Myocyte (in vitro differentiated cells): Measurements from ENCODE around the gene GORASP1. TPM values are rescaled to one million over a fixed set of nuclear protein-coding genes. Genes with fewer than 3 reads are reported as not detected.
A peak's percentile ranks its signal among the peaks of the same experiment; 100 is the strongest.
"Not testable (repeated sequence)": the region's sequence is repeated elsewhere in the genome, so short reads cannot be mapped to it uniquely, and the experiment has no call there.

Experiments used
- DNase-seq: peaks from one replicate; pipeline ENCODE4 v3.0.0-alpha.2; 2012; ENCODE audit warnings: low read depth
- microRNA-seq: library from miRNA; unstranded; fragments of <30 nt; microRNA quantifications from one replicate; pipeline ENCODE4, GENCODE V29; 2016
- total RNA-seq: library from RNA; depleted of rRNA; stranded (reverse); fragments of >200 nt; gene quantifications from 2 replicates; pipeline ENCODE4 v1.2.3, GENCODE V29; 2014

Gene GORASP1
- total RNA-seq, 1 donor from 2014 or later: 56.9 TPM

GRCh38 chr3:39075910-39076309 lies 31.5 kb downstream of the GORASP1 start:
- no peak for DNase-seq

DNA sequence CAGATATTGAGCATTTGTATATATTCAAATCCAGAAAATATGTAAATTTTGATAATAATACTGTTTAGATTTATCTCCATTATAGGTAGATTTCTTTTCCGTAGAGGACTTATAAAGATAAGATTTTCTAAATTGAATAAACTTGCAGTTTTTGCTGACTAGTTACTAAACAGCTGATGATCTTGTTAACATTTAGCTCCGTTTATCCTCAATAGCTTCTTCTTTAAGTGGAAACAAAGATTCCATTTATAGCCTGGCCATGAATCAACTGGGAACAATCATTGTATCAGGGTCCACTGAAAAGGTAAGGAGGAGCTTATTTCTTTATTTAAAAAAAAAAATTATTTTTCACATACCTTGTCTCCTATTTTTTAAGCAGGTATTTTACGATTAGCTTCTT lies 38.9 kb downstream of the GORASP1 start:
- DNase-seq: no peak

- DNase-seq: no peak
Observed at GRCh38 chr3:39067286-39067685, 40.1 kb downstream of the GORASP1 start.

DNA sequence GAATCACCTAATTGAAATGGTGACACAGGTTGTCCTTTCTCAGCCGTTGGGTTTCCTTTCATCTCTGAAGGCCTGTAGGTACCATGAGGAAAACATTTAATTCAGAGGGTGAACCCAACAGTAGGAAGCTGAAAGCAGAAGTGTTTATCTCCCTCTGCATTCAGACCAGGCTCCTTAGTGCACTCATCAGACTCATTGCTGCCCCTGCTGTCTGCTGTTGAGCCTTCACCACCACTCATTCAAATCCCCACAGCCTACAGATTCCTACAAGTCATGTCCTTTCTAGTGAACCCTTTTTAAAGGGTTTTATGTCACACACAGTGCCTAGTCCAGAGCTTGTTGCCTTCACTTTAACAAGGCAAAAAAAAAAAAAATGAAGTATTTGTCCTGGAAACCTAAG lies 42.2 kb downstream of the GORASP1 start:
- DNase-seq: peak; percentile 16

DNA sequence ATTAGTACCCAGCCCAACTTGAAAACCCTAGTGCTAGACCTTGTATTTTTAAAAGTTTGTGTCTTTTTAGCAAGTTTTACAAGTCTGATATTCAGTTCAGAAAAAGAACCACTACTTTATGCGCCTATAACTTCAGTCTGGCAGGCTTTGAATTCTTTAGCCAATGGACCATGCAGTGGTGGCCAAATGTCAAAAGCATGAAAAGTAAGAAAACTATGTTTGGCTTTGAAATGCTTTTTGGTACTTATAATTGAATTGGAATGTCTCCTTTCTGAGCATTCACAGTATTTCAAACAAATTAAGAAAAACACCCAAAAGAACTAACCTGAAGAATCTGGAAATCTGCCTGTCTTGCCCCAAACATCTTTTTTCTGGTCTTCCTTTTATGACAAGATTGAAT lies 42.8 kb downstream of the GORASP1 start:
- no peak for DNase-seq

DNA sequence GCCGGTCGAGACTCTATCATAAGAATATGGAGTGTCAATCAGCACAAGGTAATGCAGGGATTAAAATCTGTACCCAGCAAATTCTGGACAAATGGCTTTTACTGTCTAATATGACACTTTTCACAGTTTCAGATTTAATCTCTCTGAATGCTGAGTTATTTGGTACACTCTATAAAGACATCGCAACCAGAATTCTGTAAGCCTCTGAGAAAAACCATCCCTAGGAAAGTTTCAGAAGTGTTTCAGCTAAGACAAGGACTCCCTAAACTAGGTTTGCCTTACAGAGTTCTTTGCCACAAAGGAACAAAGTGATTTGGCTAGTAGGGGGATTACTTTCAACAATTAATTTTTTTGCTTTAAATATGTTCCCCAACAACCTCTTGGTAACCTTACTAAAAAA lies 44.3 kb downstream of the GORASP1 start:
- no peak for DNase-seq

GRCh38 chr3:39062180-39062579 lies 45.2 kb downstream of the GORASP1 start:
- no peak for DNase-seq

- DNase-seq: not testable (repeated sequence)
Observed at GRCh38 chr3:39061228-39061627, 46.2 kb downstream of the GORASP1 start.

- no peak for DNase-seq
Observed at GRCh38 chr3:39056151-39056550, 51.3 kb downstream of the GORASP1 start.

DNA sequence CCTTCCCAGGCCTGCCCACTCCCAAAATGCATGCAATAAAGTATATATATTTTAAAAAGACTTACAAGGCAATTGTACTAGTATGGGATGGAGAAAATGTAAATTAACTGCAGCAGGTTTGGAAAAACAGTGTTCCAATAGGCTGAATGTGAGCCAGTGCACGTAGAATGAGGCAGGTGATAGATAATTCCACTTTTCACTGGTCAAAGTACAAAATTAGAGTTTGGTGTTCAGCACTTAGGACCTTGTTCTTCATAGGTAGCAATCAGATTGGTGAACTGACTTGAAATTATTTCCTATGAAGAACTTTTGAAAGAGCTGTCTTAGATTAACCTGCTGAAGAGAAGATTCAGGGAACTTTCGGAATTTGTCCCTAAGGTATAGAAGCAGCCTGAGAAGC lies 53.7 kb downstream of the GORASP1 start:
- no peak for DNase-seq

- no peak for DNase-seq
Observed at GRCh38 chr3:39052583-39052982, 54.8 kb downstream of the GORASP1 start.

DNA sequence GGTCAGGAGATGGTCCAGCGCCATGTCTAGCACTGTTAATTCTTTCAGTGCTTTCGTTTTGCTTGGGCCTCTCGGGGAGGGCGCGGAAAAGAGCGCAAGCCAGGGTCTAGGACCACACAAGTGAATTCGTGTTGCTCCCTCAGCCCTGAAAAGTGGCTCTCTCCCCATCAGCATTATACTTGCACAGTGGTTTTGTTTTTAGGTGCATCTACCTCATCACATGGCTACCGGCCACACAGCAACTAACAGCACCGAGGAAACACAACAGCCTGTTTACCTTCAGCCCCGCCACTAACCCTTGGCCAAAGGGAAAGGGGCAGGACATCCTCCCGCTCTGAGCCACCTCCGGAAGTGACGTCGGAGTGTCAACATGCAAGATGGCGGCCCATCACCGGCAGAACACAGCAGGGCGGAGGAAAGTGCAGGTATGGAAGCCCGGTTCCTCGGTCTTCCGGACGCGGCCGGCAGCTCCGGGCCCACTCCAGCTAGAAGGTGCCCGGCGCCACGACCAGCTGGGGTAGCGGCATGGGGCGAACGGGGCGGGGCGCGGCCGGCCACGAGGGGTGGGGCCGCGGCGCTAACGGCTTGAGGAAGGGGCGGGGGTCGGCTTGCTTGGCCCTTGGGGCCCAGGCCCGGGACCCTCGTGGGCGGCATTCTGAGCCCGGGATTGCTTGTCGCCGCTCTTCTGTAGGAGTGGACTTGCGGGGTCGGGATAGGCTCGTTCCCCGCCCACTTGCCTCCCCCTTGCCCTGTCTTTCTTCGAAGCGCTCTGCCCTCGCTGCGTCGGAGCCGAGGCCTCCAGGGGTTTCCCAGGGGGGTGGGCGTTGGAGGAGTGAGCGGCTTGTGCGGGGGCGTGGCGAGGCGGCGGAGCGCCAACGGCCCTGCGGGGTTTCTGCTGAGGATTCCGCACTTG lies 55.5 kb downstream of the GORASP1 start, which contains the start of the genes SCN11A and WDR48:
TSS of gene SCN11A (minus strand) at position 296 of the 913 bp plus-strand sequence. CDS start 101,582 bp downstream, outside the sequence.
TSS of gene WDR48 (plus strand) at position 368 of the 913 bp plus-strand sequence. CDS start at position 378, 10 bp downstream.
- peak; percentile 93 for DNase-seq

- DNase-seq: no peak
Observed at GRCh38 chr3:39050029-39050428, 57.4 kb downstream of the GORASP1 start.

Small RNAs within 50 kb of the gene (microRNA-seq; reads per million reads assigned to microRNA genes)
- gene MIR6822: 0.65 reads per million

Other genes with a start within 250 kb of the GORASP1 start
- gene SCN11A, start 55.7 kb downstream of the GORASP1 start, total RNA-seq: not detected in 2 replicates
- 16.6 and 20.3 TPM in 2 replicates for gene WDR48, start 55.6 kb downstream of the GORASP1 start, total RNA-seq
- 1.7 and 2.7 TPM in 2 replicates for gene TTC21A, start 53 bp upstream of the GORASP1 start, total RNA-seq
- 10.6 and 13.7 TPM in 2 replicates for gene CSRNP1, start 46.0 kb upstream of the GORASP1 start, total RNA-seq
- 104 and 142 TPM in 2 replicates for gene XIRP1, start 85.0 kb upstream of the GORASP1 start, total RNA-seq
- gene CX3CR1, start 172.4 kb upstream of the GORASP1 start, total RNA-seq: not detected in 2 replicates
- not detected in 2 replicates for gene CCR8, start 222.1 kb upstream of the GORASP1 start, total RNA-seq